RWPE1 (cell line): ENCODE data around the gene SCYGR3.

Experiments used
- CTCF ChIA-PET: fragments of 350-600 bp; sonication (Branson Sonifier 250); formaldehyde crosslinking; extraction: SDS; loops from one replicate; lab custom pipeline; 2021; lab: Yijun Ruan, JAX
- POLR2A ChIA-PET: fragments of 400-600 bp; formaldehyde crosslinking; extraction: SDS; loops from one replicate; lab custom pipeline; 2020; ENCODE audit warnings: antibody characterized with exemption; ENCODE audit not compliant: low non-redundant PET; lab: Yijun Ruan, JAX
- DNase-seq: peaks from one replicate; pipeline ENCODE4 v3.0.0; 2012; ENCODE audit warnings: low spot score
- H3K27ac ChIP-seq: fragments of 450-650 bp; 2 replicates; pipeline ENCODE4 v1.5.1; 2017
- TF ChIP-seq, protein P1 (sequence below): fragments of 450-650 bp; conservative IDR thresholded peaks from 2 replicates; pipeline ENCODE4 v1.5.1; 2017; ENCODE audit warnings: low read depth, mild to moderate bottlenecking

The SCYGR3 gene

GRCh38 chr2:227653419-227653818, 38.8 kb upstream of the SCYGR3 start:
- ChIA-PET POLR2A (no interaction called here), CTCF (interaction anchor here (0.5 kb wide), 1 partner anchor 153 kb away, joined by 5 read pairs; no protein-coding TSS in a partner anchor)
- H3K27ac ChIP-seq, result no peak overlapping the region
- peak; percentile 8 for DNase-seq
- TF ChIP-seq, protein P1, sequence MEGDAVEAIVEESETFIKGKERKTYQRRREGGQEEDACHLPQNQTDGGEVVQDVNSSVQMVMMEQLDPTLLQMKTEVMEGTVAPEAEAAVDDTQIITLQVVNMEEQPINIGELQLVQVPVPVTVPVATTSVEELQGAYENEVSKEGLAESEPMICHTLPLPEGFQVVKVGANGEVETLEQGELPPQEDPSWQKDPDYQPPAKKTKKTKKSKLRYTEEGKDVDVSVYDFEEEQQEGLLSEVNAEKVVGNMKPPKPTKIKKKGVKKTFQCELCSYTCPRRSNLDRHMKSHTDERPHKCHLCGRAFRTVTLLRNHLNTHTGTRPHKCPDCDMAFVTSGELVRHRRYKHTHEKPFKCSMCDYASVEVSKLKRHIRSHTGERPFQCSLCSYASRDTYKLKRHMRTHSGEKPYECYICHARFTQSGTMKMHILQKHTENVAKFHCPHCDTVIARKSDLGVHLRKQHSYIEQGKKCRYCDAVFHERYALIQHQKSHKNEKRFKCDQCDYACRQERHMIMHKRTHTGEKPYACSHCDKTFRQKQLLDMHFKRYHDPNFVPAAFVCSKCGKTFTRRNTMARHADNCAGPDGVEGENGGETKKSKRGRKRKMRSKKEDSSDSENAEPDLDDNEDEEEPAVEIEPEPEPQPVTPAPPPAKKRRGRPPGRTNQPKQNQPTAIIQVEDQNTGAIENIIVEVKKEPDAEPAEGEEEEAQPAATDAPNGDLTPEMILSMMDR, result no peak

- TF ChIP-seq, protein P1, result no peak
- H3K27ac ChIP-seq, result no peak overlapping the region
- ChIA-PET POLR2A (no interaction called here), CTCF (no interaction called here)
- DNase-seq, result no peak
These were observed 29.4 kb upstream of the SCYGR3 start for GRCh38 chr2:227643990-227644551.

- POLR2A ChIA-PET, result no interaction called here
- CTCF ChIA-PET, result no interaction called here
- DNase-seq, result no peak
- no peak overlapping the region for H3K27ac ChIP-seq
- TF ChIP-seq, protein P1, result no peak
These were observed 28.0 kb upstream of the SCYGR3 start for GRCh38 chr2:227642656-227643055.

DNA sequence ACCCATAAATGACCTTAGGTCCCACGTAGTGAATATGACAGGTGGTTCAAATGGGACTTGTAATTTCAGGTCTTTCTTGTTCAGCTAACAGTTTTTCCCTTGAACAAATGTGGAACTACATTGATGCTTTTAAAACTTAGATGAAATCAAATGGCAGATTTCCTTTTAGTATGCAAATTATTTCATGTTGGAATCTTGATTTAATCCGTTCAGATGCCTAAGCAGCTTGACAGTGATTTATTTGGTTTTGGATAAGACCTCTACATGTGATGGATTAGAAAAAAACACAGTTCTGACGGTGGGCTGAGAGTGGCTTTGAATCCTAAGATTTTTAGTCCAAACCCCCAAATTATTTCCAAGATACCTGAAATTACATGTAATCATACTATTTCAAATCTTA, 19.6 kb upstream of the SCYGR3 start:
- TF ChIP-seq, protein P1, result no peak
- DNase-seq, result no peak
- ChIA-PET POLR2A (no interaction called here), CTCF (no interaction called here)
- H3K27ac ChIP-seq, result no peak overlapping the region

- ChIA-PET POLR2A (no interaction called here), CTCF (no interaction called here)
- no peak overlapping the region for H3K27ac ChIP-seq
- TF ChIP-seq, protein P1, result no peak
- no peak for DNase-seq
These were observed 18.2 kb upstream of the SCYGR3 start for GRCh38 chr2:227632827-227633226.

DNA sequence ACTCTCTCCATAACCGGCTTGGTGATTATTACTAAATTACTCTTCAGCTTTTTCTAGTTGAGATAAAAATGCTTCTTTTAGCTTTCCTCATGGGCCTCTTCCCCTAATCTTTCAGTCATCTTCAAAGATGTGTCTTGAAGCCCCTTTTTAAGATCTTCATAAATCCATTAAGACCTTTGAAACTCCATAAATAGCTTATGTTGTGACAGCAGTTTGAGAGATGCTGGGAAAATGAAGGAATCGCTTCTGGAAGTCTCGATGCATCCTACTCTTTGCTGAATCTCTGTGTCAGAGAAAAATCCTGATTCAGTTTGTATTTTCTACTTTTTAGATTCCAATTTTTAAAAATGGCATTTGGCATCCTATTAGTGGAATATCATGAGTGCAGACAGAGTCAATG, 15.7 kb upstream of the SCYGR3 start:
- H3K27ac ChIP-seq, result no peak overlapping the region
- DNase-seq, result no peak
- TF ChIP-seq, protein P1, result no peak
- ChIA-PET CTCF (no interaction called here), POLR2A (no interaction called here)
